Progenitor cell of endocrine pancreas (in vitro differentiated cells): ENCODE measurements around the gene LRRC37A. TPM values are rescaled to one million over a fixed set of nuclear protein-coding genes. Genes with fewer than 3 reads are reported as not detected.

Source experiments
- total RNA-seq: library from RNA; stranded (reverse); gene quantifications from 2 replicates; pipeline ENCODE4 v1.2.1, GENCODE V29; 2021

LRRC37A gene
- total RNA-seq, 1 donor from 2014 or later, result 6.8 TPM

Other genes starting within 250 kb of the LRRC37A start
- gene KANSL1, start 101.7 kb upstream of the LRRC37A start, total RNA-seq, result 173 and 174 TPM in 2 replicates
- 15.6 and 16.0 TPM in 2 replicates for gene ARL17B, start 66.6 kb downstream of the LRRC37A start, total RNA-seq
- 22.4 and 26.2 TPM in 2 replicates for gene LRRC37A2, start 217.3 kb downstream of the LRRC37A start, total RNA-seq